H1 (cell line): ENCODE results near the gene MAP7D1. TPM values are rescaled to one million over a fixed set of nuclear protein-coding genes. Genes with fewer than 3 reads are reported as not detected.
A peak's percentile ranks its signal among the peaks of the same experiment; 100 is the strongest.

ENCODE experiments used
- CTCF ChIA-PET: fragments of 300-600 bp; sonication (Branson Sonifier 250); formaldehyde crosslinking; loops from one replicate; lab custom pipeline; 2021; ENCODE audit not compliant: partially characterized antibody; lab: Charles Lee
- POLR2A ChIA-PET: fragments of 300-600 bp; sonication (Branson Sonifier 250); formaldehyde crosslinking; loops from one replicate; lab custom pipeline; 2021; ENCODE audit warnings: inconsistent platforms; ENCODE audit not compliant: partially characterized antibody; lab: Charles Lee
- DNase-seq, 2 experiments: peaks; one replicate each; pipeline versions ENCODE4 v3.0.0 to v3.0.0-alpha.2; 2010 to 2022; ENCODE audit warnings: low spot score in 2 of 2, low read depth in 1 of 2, mixed read lengths in 1 of 2
- FAIRE-seq: peaks from 2 replicates; lab custom pipeline; 2011; peaks lifted over from hg19 to GRCh38; lab: Jason Lieb, UNC
- H2AFZ ChIP-seq: 2 replicates; pipeline ENCODE4 v1.8.1; 2012; ENCODE audit warnings: low read length, inconsistent platforms
- H2AK5ac ChIP-seq: 2 replicates; pipeline ENCODE4 v1.6.1; 2013; ENCODE audit warnings: low read depth, low read length
- H2BK120ac ChIP-seq: replicated peaks from 2 replicates; pipeline ENCODE3; 2013; ENCODE audit warnings: low read depth, low read length, inconsistent platforms
- H2BK12ac ChIP-seq: 2 replicates; pipeline ENCODE4 v1.6.1; 2013; ENCODE audit warnings: low read depth, low read length
- H2BK15ac ChIP-seq: 2 replicates; pipeline ENCODE4 v1.6.1; 2013; ENCODE audit warnings: low read length
- H2BK20ac ChIP-seq: 2 replicates; pipeline ENCODE4 v1.6.1; 2013; ENCODE audit warnings: low read length
- H2BK5ac ChIP-seq: 2 replicates; pipeline ENCODE4 v1.6.1; 2013; ENCODE audit warnings: low read depth, low read length
- H3K14ac ChIP-seq: 2 replicates; pipeline ENCODE4 v1.6.1; 2013; ENCODE audit warnings: inconsistent platforms; ENCODE audit not compliant: insufficient read length
- H3K18ac ChIP-seq: 2 replicates; pipeline ENCODE4 v1.6.1; 2013; ENCODE audit warnings: low read length; ENCODE audit errors: extremely low read depth
- H3K23ac ChIP-seq: 2 replicates; pipeline ENCODE4 v1.6.1; 2013; ENCODE audit warnings: inconsistent platforms; ENCODE audit not compliant: insufficient read length
- H3K23me2 ChIP-seq: 2 replicates; pipeline ENCODE4 v1.6.1; 2013; ENCODE audit warnings: low read depth, low read length
- H3K27ac ChIP-seq: 2 replicates; pipeline ENCODE4 v1.6.1; 2011; ENCODE audit warnings: low read depth, low read length, inconsistent platforms
- H3K27me3 ChIP-seq, 4 experiments: replicated peaks in 1 of 4; 1 replicate in 1 of 4; 2 replicates in 3 of 4; pipeline versions ENCODE4 v1.6.1 to v1.8.1; 2011 to 2013; ENCODE audit warnings: low read length in 3 of 4, mild to moderate bottlenecking in 3 of 4, inconsistent platforms in 2 of 4, mixed read lengths in 2 of 4, moderate library complexity in 1 of 4; ENCODE audit not compliant: control insufficient read depth in 3 of 4, insufficient read depth in 3 of 4; ENCODE audit errors: extremely low read depth in 1 of 4
- H3K36me3 ChIP-seq, 4 experiments: 2 replicates each; pipeline versions ENCODE4 v1.6.1 to v1.8.1; 2011 to 2013; ENCODE audit warnings: mild to moderate bottlenecking in 4 of 4, low read length in 3 of 4, moderate library complexity in 2 of 4, control low read depth in 1 of 4, inconsistent platforms in 1 of 4; ENCODE audit not compliant: insufficient read depth in 4 of 4, control insufficient read depth in 2 of 4
- H3K4ac ChIP-seq: replicated peaks from 2 replicates; pipeline ENCODE3; 2013; ENCODE audit warnings: low read length, low read depth, mixed read lengths, inconsistent platforms; ENCODE audit not compliant: insufficient read length
- H3K4me1 ChIP-seq, 4 experiments: replicated peaks in 1 of 4; 1 replicate in 1 of 4; 2 replicates in 3 of 4; pipeline versions ENCODE4 v1.6.1 to v1.8.1; 2011 to 2013; ENCODE audit warnings: low read length in 3 of 4, inconsistent platforms in 2 of 4, mixed read lengths in 1 of 4; ENCODE audit not compliant: insufficient read depth in 4 of 4, control insufficient read depth in 3 of 4
- H3K4me2 ChIP-seq, 2 experiments: 2 replicates each; pipeline versions ENCODE4 v1.6.1 to v1.8.1; 2011 to 2013; ENCODE audit warnings: low read depth in 2 of 2, low read length in 2 of 2, control low read depth in 1 of 2, inconsistent platforms in 1 of 2, mild to moderate bottlenecking in 1 of 2; ENCODE audit not compliant: insufficient read depth in 1 of 2
- H3K4me3 ChIP-seq, 4 experiments: fragments of 200-600, 300-600 bp in 1 of 4; sonication (generic), shearing (Covaris generic), sonication (Bioruptor Twin) in 1 of 4; 2 replicates each; pipeline versions ENCODE4 v1.5.1 to v1.8.1; 2011 to 2016; ENCODE audit warnings: low read length in 4 of 4, low read depth in 3 of 4, control low read depth in 2 of 4, inconsistent platforms in 2 of 4, mild to moderate bottlenecking in 2 of 4, mixed read lengths in 1 of 4, moderate library complexity in 1 of 4; ENCODE audit not compliant: insufficient read depth in 2 of 4; ENCODE audit errors: extremely low read depth in 1 of 4
- H3K56ac ChIP-seq: replicated peaks from 2 replicates; pipeline ENCODE3; 2013; ENCODE audit warnings: low read depth, mild to moderate bottlenecking, mixed read lengths, low read length, inconsistent platforms; ENCODE audit not compliant: insufficient read length
- H3K79me1 ChIP-seq: 2 replicates; pipeline ENCODE4 v1.6.1; 2013; ENCODE audit warnings: low read depth, low read length, control low read depth
- H3K79me2 ChIP-seq, 2 experiments: 2 replicates each; pipeline versions ENCODE4 v1.6.1 to v1.8.1; 2012 to 2013; ENCODE audit warnings: low read length in 2 of 2, mild to moderate bottlenecking in 2 of 2, inconsistent platforms in 1 of 2; ENCODE audit not compliant: insufficient read depth in 2 of 2, control insufficient read depth in 1 of 2
- H3K9ac ChIP-seq, 4 experiments: replicated peaks in 1 of 4; 1 replicate in 1 of 4; 2 replicates in 3 of 4; pipeline versions ENCODE4 v1.6.1 to v1.8.1; 2011 to 2013; ENCODE audit warnings: low read depth in 3 of 4, low read length in 3 of 4, control low read depth in 2 of 4, mild to moderate bottlenecking in 2 of 4, moderate library complexity in 2 of 4, inconsistent platforms in 1 of 4; ENCODE audit errors: extremely low read depth in 1 of 4
- H3K9me3 ChIP-seq, 2 experiments: 2 replicates each; pipeline versions ENCODE4 v1.6.1 to v1.8.1; 2012 to 2013; ENCODE audit warnings: mild to moderate bottlenecking in 2 of 2, moderate library complexity in 2 of 2, control low read depth in 1 of 2, inconsistent platforms in 1 of 2, low read depth in 1 of 2, low read length in 1 of 2, mixed read lengths in 1 of 2; ENCODE audit not compliant: insufficient read depth in 2 of 2
- H4K20me1 ChIP-seq, 2 experiments: replicated peaks in 1 of 2; 2 replicates each; pipeline versions ENCODE3 to v1.8.1; 2011 to 2013; ENCODE audit warnings: inconsistent platforms in 2 of 2, low read length in 2 of 2, mild to moderate bottlenecking in 1 of 2; ENCODE audit not compliant: insufficient read depth in 2 of 2, control insufficient read depth in 1 of 2
- H4K5ac ChIP-seq: 2 replicates; pipeline ENCODE4 v1.6.1; 2013; ENCODE audit warnings: low read length, low read depth, mixed read lengths, inconsistent platforms; ENCODE audit not compliant: insufficient read length
- H4K8ac ChIP-seq: 2 replicates; pipeline ENCODE4 v1.8.0; 2013; ENCODE audit warnings: mild to moderate bottlenecking, moderate library complexity, low read length, inconsistent platforms; ENCODE audit not compliant: insufficient read depth; ENCODE audit errors: extremely low read depth
- H4K91ac ChIP-seq: replicated peaks from 2 replicates; pipeline ENCODE3; 2013; ENCODE audit warnings: low read length, mixed read lengths, inconsistent platforms; ENCODE audit not compliant: insufficient read length
- CBX5 ChIP-seq: fragments of 300-800, 300-1000 bp; sonication (generic); IDR thresholded peaks from 2 replicates; pipeline ENCODE4 v1.7.1; 2016; ENCODE audit warnings: antibody characterized with exemption, low read length, low read depth
- HDAC2 ChIP-seq, 2 experiments: fragments of 300-600 bp in 1 of 2; sonication (generic) in 1 of 2; IDR thresholded peaks; 2 replicates each; pipeline ENCODE4 v1.6.1; 2011 to 2012; ENCODE audit warnings: low read depth in 2 of 2, low read length in 2 of 2, mild to moderate bottlenecking in 2 of 2, moderate library complexity in 2 of 2, borderline replicate concordance in 1 of 2, inconsistent platforms in 1 of 2
- HDAC6 ChIP-seq: IDR thresholded peaks from one replicate; pipeline ENCODE4 v1.7.1; 2012; ENCODE audit warnings: low read depth, mild to moderate bottlenecking, inconsistent platforms, low read length, moderate library complexity
- POLR2A ChIP-seq, 2 experiments: IDR thresholded peaks; 1 replicate in 1 of 2; 2 replicates in 1 of 2; pipeline ENCODE4 v1.6.1; 2011; ENCODE audit warnings: low read depth in 2 of 2, low read length in 2 of 2, mild to moderate bottlenecking in 2 of 2; ENCODE audit errors: control extremely low read depth in 1 of 2
- SAP30 ChIP-seq: fragments of 300-600 bp; sonication (generic); IDR thresholded peaks from 2 replicates; pipeline ENCODE4 v1.7.1; 2012; ENCODE audit warnings: low read length, moderate library complexity, mild to moderate bottlenecking, inconsistent platforms; ENCODE audit not compliant: insufficient read depth, insufficient replicate concordance
- SIN3A ChIP-seq, 2 experiments: IDR thresholded peaks in 1 of 2; conservative IDR thresholded peaks in 1 of 2; 2 replicates each; pipeline ENCODE4 v1.6.1; 2011 to 2012; ENCODE audit warnings: low read length in 2 of 2, improper control_type of control experiment in 1 of 2, low read depth in 1 of 2, mild to moderate bottlenecking in 1 of 2
- WGBS, 2 experiments: shearing (Covaris generic) in 1 of 2; methylation state at CpG; one replicate each; pipeline versions ENCODE4 v1.1.6 to v1.1.7; 2013 to 2015; ENCODE audit warnings: low lambda C conversion rate in 2 of 2, mixed read lengths in 2 of 2, inconsistent platforms in 1 of 2, low coverage in 1 of 2, missing lambda C conversion rate in 1 of 2; ENCODE audit not compliant: insufficient replicate concordance in 2 of 2, insufficient coverage in 1 of 2, insufficient read length in 1 of 2; ENCODE audit errors: extremely low coverage in 1 of 2, missing lambda C conversion rate in 1 of 2; 5-methylcytosine and 5-hydroxymethylcytosine counted together
- polyA plus RNA-seq, 7 experiments: library from polyadenylated mRNA; depleted of rRNA in 3 of 7; stranded (reverse) in 5 of 7; unstranded in 2 of 7; fragments of >200 nt in 5 of 7; fragments of 200-250 nt in 2 of 7; gene quantifications; 1 replicate in 5 of 7; 2 replicates in 1 of 7; 4 replicates in 1 of 7; pipeline versions ENCODE4 v1.2.1 to v1.2.3, GENCODE V29; 2011 to 2013; ENCODE audit warnings: missing spikeins in 2 of 7, mixed read lengths in 2 of 7
- total RNA-seq: library from RNA; stranded (reverse); fragmentation: NEBNext Ultra II Directional; extraction: Animal tissue kit (Norgen Biotek cat#: 25700); gene quantifications from 2 replicates; pipeline ENCODE4 v1.2.1, GENCODE V29; 2021

MAP7D1 gene
- total and polyA plus RNA-seq, 2 of the 8 experiments (the other 6 are each of a cell fraction or from before 2014, with no cell fraction given) = 18.2 to 52.4 TPM

DNA sequence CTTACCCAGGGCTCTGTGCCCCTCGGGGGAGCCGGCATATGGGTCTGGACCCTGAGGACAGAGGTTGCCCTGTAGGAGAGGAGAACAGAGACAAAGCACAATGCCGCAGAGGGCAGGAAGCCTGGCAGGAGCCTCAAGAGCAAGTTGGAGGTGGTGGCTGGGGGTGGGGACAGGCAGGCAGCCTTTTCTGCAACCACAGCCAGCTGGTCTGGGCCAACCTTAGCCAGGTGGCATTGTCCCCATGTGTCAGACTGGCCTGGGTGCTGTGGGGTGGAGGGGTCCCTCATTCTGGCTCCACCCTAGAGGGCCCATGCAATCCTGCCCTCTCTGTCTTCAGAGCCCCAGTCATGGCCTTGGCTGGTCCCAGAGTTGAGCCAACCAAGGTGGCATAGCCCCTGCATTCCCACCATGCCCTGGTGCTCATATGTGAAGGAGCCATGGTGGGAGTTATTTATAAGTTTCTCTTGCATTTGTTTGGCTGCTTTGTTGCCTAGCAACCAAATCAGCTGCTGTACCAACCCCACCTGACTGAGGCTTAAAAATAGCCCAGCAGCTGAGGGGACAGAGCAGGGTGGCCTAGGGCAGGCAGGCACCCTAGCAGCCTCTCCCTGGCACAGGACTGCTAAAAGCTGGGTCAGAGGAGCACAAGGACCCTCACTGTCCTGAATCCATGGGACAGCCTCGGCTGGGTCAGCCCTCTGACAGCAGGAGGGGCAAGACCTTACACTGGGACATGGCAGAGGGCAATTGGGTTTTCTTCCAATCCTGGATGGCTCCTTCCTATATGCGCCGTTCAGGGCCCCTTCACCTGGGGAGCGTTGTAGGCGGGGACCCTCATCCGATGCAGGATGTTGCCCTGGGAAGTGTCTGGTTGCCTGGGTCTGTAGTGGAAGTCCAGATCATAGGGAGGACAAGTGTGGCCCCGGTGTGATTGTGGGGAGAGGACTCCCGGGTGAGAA lies 19.5 kb downstream of the MAP7D1 start:
- FAIRE-seq (peak; percentile 42), DNase-seq (peak in 1 of 2 experiments; percentile 61)
- H2AK5ac ChIP-seq = peak overlapping the region; percentile 88; the same call in 1 of the 2 replicates
- no peak overlapping the region for H3K4ac ChIP-seq
- no peak overlapping the region; the same call in 1 of the 2 replicates for H4K8ac ChIP-seq
- H3K27ac ChIP-seq = peak overlapping the region; percentile 5
- H4K91ac ChIP-seq = peak overlapping the region; percentile 66
- H2BK20ac ChIP-seq = no peak overlapping the region
- no peak overlapping the region for H3K56ac ChIP-seq
- 0 out of 2 replicates have a peak overlapping the region, but pooled peaks have one; percentile 12 for H2BK5ac ChIP-seq
- peak overlapping the region in 2 of 4 experiments; percentile 15 to 48; a peak in 2 of 8 replicates for H3K4me3 ChIP-seq
- H3K18ac ChIP-seq = peak overlapping the region; percentile 7
- no peak overlapping the region for H2AFZ ChIP-seq
- peak overlapping the region; percentile 84 for H2BK12ac ChIP-seq
- H3K23ac ChIP-seq = no peak overlapping the region
- 58% methylated on average over 10 of the region's 11 CpGs; no CpG with 5 or more reads in 1 of the 2 experiments for WGBS, 2 experiments
- POLR2A ChIA-PET = interaction anchor here (0.7 to 6.7 kb wide), 8 partner anchors 10 to 78 kb away, joined by 3 to 44 read pairs (median 4); partner anchors contain the start of genes MAP7D1 and THRAP3
- H3K23me2 ChIP-seq = peaks cover 13% of the 10 kb centered on the region; the same call in 1 of the 2 replicates
- H3K9ac ChIP-seq = peak overlapping the region in 3 of 4 experiments; percentile 5 to 44 (median 20); a peak in 3 of 7 replicates
- H3K14ac ChIP-seq = no peak overlapping the region
- H3K79me2 ChIP-seq = no peaks in the 10 kb centered on the region
- H4K20me1 ChIP-seq = peaks cover 14 to 32% of the 10 kb centered on the region in 2 experiments
- peaks cover 5 to 34% (median 28%) of the 10 kb centered on the region in 4 experiments for H3K4me1 ChIP-seq
- no peaks in the 10 kb centered on the region for H3K9me3 ChIP-seq
- no peak overlapping the region for H2BK120ac ChIP-seq
- H3K79me1 ChIP-seq = 0 out of 2 replicates have a peak, but pooled peaks cover 4% of the 10 kb centered on the region
- no peaks in the 10 kb centered on the region for H3K27me3 ChIP-seq
- H2BK15ac ChIP-seq = peak overlapping the region; percentile 98; the same call in 1 of the 2 replicates
- no peak overlapping the region for H4K5ac ChIP-seq
- peaks cover 15 to 32% (median 27%) of the 10 kb centered on the region in 4 experiments; a peak in 7 of 8 replicates for H3K36me3 ChIP-seq
- H3K4me2 ChIP-seq = peak overlapping the region; percentile 50 to 68
- CTCF ChIA-PET = interaction anchor here (0.6 to 17.6 kb wide), 8 partner anchors 9 to 78 kb away, joined by 3 to 233 read pairs (median 10); partner anchors contain the start of genes MAP7D1, THRAP3 and TRAPPC3
- TF ChIP-seq SIN3A (conservative IDR thresholded peaks at IDR 0.05 in 1 of 2, IDR thresholded peaks at IDR 0.05 in 1 of 2; ENCODE audit: low read depth in 1 of 2, low read length in 2 of 2) (0 out of 4 replicates have a peak, but pooled peaks of 1 of the 2 experiments have one; percentile 25), CBX5 (no peak), SAP30 (peak; percentile 24), HDAC2 (IDR thresholded peaks at IDR 0.05; ENCODE audit: borderline replicate concordance in 1 of 2, low read depth in 2 of 2, low read length in 2 of 2) (no peak), HDAC6 (no peak), POLR2A (IDR thresholded peaks at IDR 0.05; ENCODE audit: control extremely low read depth in 1 of 2, low read depth in 2 of 2, low read length in 2 of 2) (no peak)
